ENCODE measurements around the gene F2RL3. TPM values are rescaled to one million over a fixed set of nuclear protein-coding genes. Genes with fewer than 3 reads are reported as not detected.

The F2RL3 gene
- total and polyA plus RNA-seq, 2 of the 8 experiments (the other 6 are each of a cell fraction or from before 2014, with no cell fraction given): not detected

DNA sequence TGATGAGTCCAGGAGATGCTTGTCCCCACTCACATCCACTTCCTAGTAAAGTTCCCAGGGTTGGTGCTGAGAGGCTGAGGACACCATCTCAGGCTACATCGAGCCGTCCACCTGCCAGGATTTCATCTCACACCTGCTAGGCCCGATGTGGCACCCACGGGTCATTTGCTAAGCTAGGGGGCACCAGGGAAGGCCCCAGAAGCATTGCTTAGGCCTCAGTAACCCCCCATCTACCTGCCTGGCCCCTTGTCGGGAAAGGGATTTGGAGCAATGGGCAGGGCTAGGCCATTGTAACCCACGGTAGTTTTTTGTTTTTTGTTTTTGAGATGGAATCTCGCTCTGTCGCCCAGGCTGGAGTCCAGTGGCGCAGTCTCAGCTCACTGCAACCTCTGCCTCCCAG is 51.8 kb downstream of the F2RL3 start:
- Histone ChIP-seq H3K23me2 (ENCODE audit: low read depth, low read length) (no peaks in the 10 kb centered on the region), H2AK5ac (ENCODE audit: low read depth, low read length) (no peak overlapping the region), H3K27ac (ENCODE audit: low read depth, low read length) (no peak overlapping the region), H3K79me1 (ENCODE audit: low read depth, low read length) (no peaks in the 10 kb centered on the region; the same call in 1 of the 2 replicates), H2BK15ac (ENCODE audit: low read length) (no peak overlapping the region), H2BK20ac (ENCODE audit: low read length) (no peak overlapping the region), H4K8ac (ENCODE audit: extremely low read depth, insufficient read depth, low read length) (no peak overlapping the region), H4K20me1 (replicated peaks in 1 of 2; ENCODE audit: control insufficient read depth in 1 of 2, insufficient read depth in 2 of 2, low read length in 2 of 2) (no peaks in the 10 kb centered on the region), H3K36me3 (ENCODE audit: control insufficient read depth in 2 of 4, insufficient read depth in 4 of 4, low read length in 3 of 4) (no peaks in the 10 kb centered on the region; a peak in 1 of 8 replicates), H3K18ac (ENCODE audit: extremely low read depth, low read length) (no peak overlapping the region), H3K4me3 (ENCODE audit: extremely low read depth in 1 of 4, insufficient read depth in 2 of 4, low read depth in 3 of 4, low read length in 4 of 4) (no peak overlapping the region), H3K9ac (replicated peaks in 1 of 4; ENCODE audit: extremely low read depth in 1 of 4, low read depth in 3 of 4, low read length in 3 of 4) (no peak overlapping the region), H3K56ac (replicated peaks; ENCODE audit: insufficient read length, low read depth, low read length) (no peak overlapping the region), H2BK5ac (ENCODE audit: low read depth, low read length) (no peak overlapping the region), H3K4ac (replicated peaks; ENCODE audit: insufficient read length, low read depth, low read length) (no peak overlapping the region), H3K4me2 (ENCODE audit: insufficient read depth in 1 of 2, low read depth in 2 of 2, low read length in 2 of 2) (no peak overlapping the region), H4K91ac (replicated peaks; ENCODE audit: insufficient read length, low read length) (no peak overlapping the region), H3K9me3 (ENCODE audit: insufficient read depth in 2 of 2, low read depth in 1 of 2, low read length in 1 of 2) (no peaks in the 10 kb centered on the region), H2AFZ (ENCODE audit: low read length) (no peak overlapping the region), H3K79me2 (ENCODE audit: control insufficient read depth in 1 of 2, insufficient read depth in 2 of 2, low read length in 2 of 2) (no peaks in the 10 kb centered on the region), H3K23ac (ENCODE audit: insufficient read length) (no peak overlapping the region), H3K4me1 (replicated peaks in 1 of 4; ENCODE audit: control insufficient read depth in 3 of 4, insufficient read depth in 4 of 4, low read length in 3 of 4) (peaks cover 0 to 2% (median 0%) of the 10 kb centered on the region in 4 experiments; a peak in 2 of 7 replicates), H2BK120ac (replicated peaks; ENCODE audit: low read depth, low read length) (no peak overlapping the region), H2BK12ac (ENCODE audit: low read depth, low read length) (no peak overlapping the region), H3K27me3 (replicated peaks in 1 of 4; ENCODE audit: control insufficient read depth in 3 of 4, extremely low read depth in 1 of 4, insufficient read depth in 3 of 4, low read length in 3 of 4) (no peaks in the 10 kb centered on the region), H3K14ac (ENCODE audit: insufficient read length) (no peak overlapping the region), H4K5ac (ENCODE audit: insufficient read length, low read depth, low read length) (no peak overlapping the region)
- CTCF ChIA-PET (ENCODE audit: partially characterized antibody): no interaction called here
- TF ChIP-seq CHD1 (IDR thresholded peaks at IDR 0.05; ENCODE audit: low read depth, low read length) (no peak), SUZ12 (IDR thresholded peaks at IDR 0.05; ENCODE audit: low read length) (no peak), TAF7 (optimal IDR thresholded peaks at IDR 0.05; ENCODE audit: borderline replicate concordance, low read depth, low read length) (no peak), GABPA (IDR thresholded peaks at IDR 0.05; ENCODE audit: borderline replicate concordance, insufficient read depth, low read length) (no peak), EZH2 (IDR thresholded peaks at IDR 0.05; ENCODE audit: low read depth, low read length, severe bottlenecking) (no peak), BACH1 (IDR thresholded peaks at IDR 0.05; ENCODE audit: low read length) (no peak), CREB1 (IDR thresholded peaks at IDR 0.05) (no peak), CBX8 (IDR thresholded peaks at IDR 0.05; ENCODE audit: borderline replicate concordance, low read depth, low read length) (no peak)
- TF ChIP-seq, protein P1, sequence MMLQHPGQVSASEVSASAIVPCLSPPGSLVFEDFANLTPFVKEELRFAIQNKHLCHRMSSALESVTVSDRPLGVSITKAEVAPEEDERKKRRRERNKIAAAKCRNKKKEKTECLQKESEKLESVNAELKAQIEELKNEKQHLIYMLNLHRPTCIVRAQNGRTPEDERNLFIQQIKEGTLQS (IDR thresholded peaks at IDR 0.05; ENCODE audit: insufficient read depth, low read depth, low read length): no peak
- FAIRE-seq (no peak), DNase-seq (ENCODE audit: low read depth in 1 of 2, low spot score in 2 of 2) (no peak)
- WGBS, 2 experiments (ENCODE audit: extremely low coverage in 1 of 2, insufficient coverage in 1 of 2, insufficient read length in 1 of 2, insufficient replicate concordance in 2 of 2, low coverage in 1 of 2, low lambda C conversion rate in 2 of 2, missing lambda C conversion rate in 1 of 2): 86% methylated on average over 9 of the region's 9 CpGs; no CpG with 5 or more reads in 1 of the 2 experiments
- POLR2A ChIA-PET (ENCODE audit: partially characterized antibody): no interaction called here

All from H1 (cell line).